IMR-90 (cell line): ENCODE measurements around the gene RNF32. TPM values are rescaled to one million over a fixed set of nuclear protein-coding genes. Genes with fewer than 3 reads are reported as not detected.

ENCODE experiments used
- ATAC-seq: fragments of 200-7000 bp; cut with Tn5 transposase; 2 replicates; pipeline ENCODE4 v1.9.1; 2020; ENCODE audit warnings: low read depth, mild to moderate bottlenecking, moderate library complexity
- BruUV-seq: library from RNA; stranded (reverse); fragments of 400-500 nt; replicated peaks from 2 replicates; lab custom pipeline; 2021; lab: Mats Ljungman, UMichigan
- CTCF ChIA-PET: fragments of 300-600 bp; formaldehyde crosslinking; extraction: SDS; loops from one replicate; lab custom pipeline; 2021; ENCODE audit warnings: antibody characterized with exemption; lab: Yijun Ruan, JAX
- POLR2A ChIA-PET: fragments of 300-600 bp; sonication (Branson Sonifier 250); formaldehyde crosslinking; loops from one replicate; lab custom pipeline; 2022; ENCODE audit warnings: antibody characterized with exemption; ENCODE audit not compliant: unreplicated experiment; lab: Charles Lee
- DNase-seq: peaks from one replicate; pipeline ENCODE4 v3.0.0; 2013
- H2AFZ ChIP-seq: replicated peaks from 2 replicates; pipeline ENCODE3; 2013; ENCODE audit warnings: low read length, mild to moderate bottlenecking; ENCODE audit not compliant: poor library complexity
- H2AK5ac ChIP-seq: 2 replicates; pipeline ENCODE4 v1.6.1; 2013; ENCODE audit warnings: low read depth, low read length, inconsistent platforms
- H2AK9ac ChIP-seq: replicated peaks from 2 replicates; pipeline ENCODE3; 2013; ENCODE audit warnings: mild to moderate bottlenecking, low read depth, low read length, moderate library complexity; ENCODE audit not compliant: poor library complexity
- H2BK120ac ChIP-seq: 2 replicates; pipeline ENCODE4 v1.6.1; 2013; ENCODE audit warnings: low read depth, low read length, inconsistent platforms
- H2BK15ac ChIP-seq: 3 replicates; pipeline ENCODE4 v1.6.1; 2013; ENCODE audit warnings: low read depth, low read length, inconsistent platforms
- H2BK20ac ChIP-seq: 2 replicates; pipeline ENCODE4 v1.6.1; 2013; ENCODE audit warnings: low read depth, mild to moderate bottlenecking, inconsistent platforms, low read length, moderate library complexity
- H2BK5ac ChIP-seq: 2 replicates; pipeline ENCODE4 v1.6.1; 2013; ENCODE audit warnings: mild to moderate bottlenecking, low read depth, low read length, inconsistent platforms; ENCODE audit not compliant: poor library complexity, severe bottlenecking
- H3K14ac ChIP-seq: replicated peaks from 2 replicates; pipeline ENCODE4 v1.6.1; 2013; ENCODE audit warnings: low read depth, low read length, inconsistent platforms
- H3K18ac ChIP-seq: 2 replicates; pipeline ENCODE4 v1.6.1; 2013; ENCODE audit warnings: low read depth, low read length, control low read depth
- H3K23ac ChIP-seq: 2 replicates; pipeline ENCODE4 v1.6.1; 2013; ENCODE audit warnings: low read depth, low read length, inconsistent platforms
- H3K27ac ChIP-seq: 2 replicates; pipeline ENCODE4 v1.5.1; 2013; ENCODE audit warnings: mild to moderate bottlenecking, control low read depth, low read length; ENCODE audit not compliant: insufficient read depth
- H3K27me3 ChIP-seq: 2 replicates; pipeline ENCODE4 v1.6.1; 2013; ENCODE audit warnings: low read length; ENCODE audit not compliant: control insufficient read depth, insufficient read depth
- H3K36me3 ChIP-seq: 2 replicates; pipeline ENCODE4 v1.6.1; 2013; ENCODE audit warnings: low read length, mixed read lengths; ENCODE audit not compliant: control insufficient read depth, insufficient read depth
- H3K4ac ChIP-seq: 2 replicates; pipeline ENCODE4 v1.6.1; 2013; ENCODE audit warnings: low read depth, low read length, inconsistent platforms
- H3K4me1 ChIP-seq: 2 replicates; pipeline ENCODE4 v1.6.1; 2013; ENCODE audit warnings: low read length, mixed read lengths; ENCODE audit not compliant: control insufficient read depth, insufficient read depth
- H3K4me2 ChIP-seq: 2 replicates; pipeline ENCODE4 v1.6.1; 2013; ENCODE audit warnings: low read depth, mild to moderate bottlenecking, control low read depth, low read length, moderate library complexity
- H3K4me3 ChIP-seq: 2 replicates; pipeline ENCODE4 v1.5.1; 2013; ENCODE audit warnings: low read depth, mild to moderate bottlenecking, control low read depth, low read length, moderate library complexity; ENCODE audit not compliant: insufficient read depth
- H3K56ac ChIP-seq: 2 replicates; pipeline ENCODE4 v1.6.1; 2013; ENCODE audit warnings: low read length, inconsistent platforms; ENCODE audit not compliant: insufficient read depth; ENCODE audit errors: extremely low read depth
- H3K79me1 ChIP-seq, 2 experiments: 2 replicates each; pipeline ENCODE4 v1.6.1; 2013; ENCODE audit warnings: low read length in 2 of 2, inconsistent platforms in 1 of 2, low read depth in 1 of 2
- H3K9ac ChIP-seq: 2 replicates; pipeline ENCODE4 v1.6.1; 2013; ENCODE audit warnings: low read depth, low read length, control low read depth
- H3K9me1 ChIP-seq: 2 replicates; pipeline ENCODE4 v1.6.1; 2013; ENCODE audit warnings: low read length, inconsistent platforms; ENCODE audit not compliant: insufficient read depth
- H3K9me3 ChIP-seq: 2 replicates; pipeline ENCODE4 v1.6.1; 2013; ENCODE audit warnings: low read length; ENCODE audit not compliant: control insufficient read depth, insufficient read depth
- H4K20me1 ChIP-seq: 2 replicates; pipeline ENCODE4 v1.6.1; 2013; ENCODE audit warnings: low read length, inconsistent platforms; ENCODE audit not compliant: insufficient read depth
- H4K5ac ChIP-seq: 2 replicates; pipeline ENCODE4 v1.6.1; 2013; ENCODE audit warnings: mild to moderate bottlenecking, low read depth, low read length, control low read depth
- H4K8ac ChIP-seq, 2 experiments: 2 replicates each; pipeline ENCODE4 v1.6.1; 2013; ENCODE audit warnings: low read depth in 2 of 2, low read length in 2 of 2, control low read depth in 1 of 2, inconsistent platforms in 1 of 2
- H4K91ac ChIP-seq: 2 replicates; pipeline ENCODE4 v1.6.1; 2013; ENCODE audit warnings: low read depth, low read length, inconsistent platforms; ENCODE audit not compliant: insufficient read depth
- CEBPB ChIP-seq: IDR thresholded peaks from 2 replicates; pipeline ENCODE4 v1.6.1; 2012; ENCODE audit warnings: low read depth, low read length, improper control_type of control experiment
- CHD1 ChIP-seq: IDR thresholded peaks from 2 replicates; pipeline ENCODE4 v1.6.1; 2012; ENCODE audit warnings: low read depth, low read length, improper control_type of control experiment
- FOS ChIP-seq: fragments of 150-350 bp; IDR thresholded peaks from 2 replicates; pipeline ENCODE4 v1.6.1; 2016; ENCODE audit warnings: low read depth, low read length
- MAFK ChIP-seq: IDR thresholded peaks from 2 replicates; pipeline ENCODE4 v1.6.1; 2012; ENCODE audit warnings: low read depth, low read length, improper control_type of control experiment
- MAZ ChIP-seq: IDR thresholded peaks from 2 replicates; pipeline ENCODE4 v1.6.1; 2012; ENCODE audit warnings: low read depth, mild to moderate bottlenecking, low read length, improper control_type of control experiment, moderate library complexity, borderline replicate concordance
- MXI1 ChIP-seq: IDR thresholded peaks from 2 replicates; pipeline ENCODE4 v1.6.1; 2012; ENCODE audit warnings: low read depth, mild to moderate bottlenecking, low read length, moderate library complexity, borderline replicate concordance
- NFE2L2 ChIP-seq: fragments of 150-350 bp; IDR thresholded peaks from 2 replicates; pipeline ENCODE4 v1.6.1; 2016; ENCODE audit warnings: low read depth, mild to moderate bottlenecking, low read length
- POLR2A ChIP-seq: IDR thresholded peaks from 2 replicates; pipeline ENCODE4 v1.6.1; 2012; ENCODE audit warnings: mild to moderate bottlenecking, low read depth, low read length
- RAD21 ChIP-seq: IDR thresholded peaks from 2 replicates; pipeline ENCODE4 v1.6.1; 2012; ENCODE audit warnings: low read length, improper control_type of control experiment
- RCOR1 ChIP-seq: IDR thresholded peaks from 2 replicates; pipeline ENCODE4 v1.6.1; 2012; ENCODE audit warnings: mild to moderate bottlenecking, low read length, improper control_type of control experiment; ENCODE audit not compliant: insufficient replicate concordance
- RFX5 ChIP-seq: IDR thresholded peaks from 2 replicates; pipeline ENCODE4 v1.8.0; 2012; ENCODE audit warnings: low read depth, mild to moderate bottlenecking, low read length, moderate library complexity
- WGBS, 2 experiments: methylation state at CpG; one replicate each; pipeline versions ENCODE4 v1.1.5 to v1.1.7; 2013; ENCODE audit warnings: missing lambda C conversion rate in 2 of 2; ENCODE audit not compliant: insufficient read length in 1 of 2; ENCODE audit errors: extremely low coverage in 2 of 2; 5-methylcytosine and 5-hydroxymethylcytosine counted together
- dilution Hi-C: fragments of 300-500 bp; cut with HindIII; formaldehyde crosslinking; loops from one replicate; pipeline ENCODE4 v1.14.3; 2018; ENCODE audit warnings: low sequenced_read_pairs; ENCODE audit not compliant: unreplicated experiment
- in situ Hi-C: fragments of 300-500 bp; cut with MboI; formaldehyde crosslinking; loops from 3 replicates; pipeline ENCODE4 v1.14.3; 2019; ENCODE audit warnings: low sequenced_read_pairs, inconsistent platforms, mixed read lengths
- intact Hi-C: fragments of 100-400 bp; cut with micrococcal nuclease; formaldehyde crosslinking; loops from 2 replicates; pipeline ENCODE4 v1.10.0; 2022
- polyA plus RNA-seq, 3 experiments: library from polyadenylated mRNA; depleted of rRNA; stranded (reverse); fragments of >200 nt; gene quantifications; 2 replicates each; pipeline ENCODE4 v1.2.3, GENCODE V29; 2012; ENCODE audit warnings: low replicate concordance in 1 of 3
- total RNA-seq: library from RNA; depleted of rRNA; stranded (reverse); fragments of >200 nt; gene quantifications from 2 replicates; pipeline ENCODE4 v1.2.3, GENCODE V29; 2012
- TF ChIP-seq, protein P1 (sequence below): fragments of 150-350 bp; IDR thresholded peaks from 2 replicates; pipeline ENCODE4 v1.6.1; 2016; ENCODE audit warnings: low read depth, mild to moderate bottlenecking, low read length, moderate library complexity, borderline replicate concordance
- TF ChIP-seq, protein P2 (sequence below): fragments of 150-350 bp; IDR thresholded peaks from 2 replicates; pipeline ENCODE4 v1.6.1; 2017; ENCODE audit warnings: mild to moderate bottlenecking, antibody characterized with exemption, low read length, low read depth

Gene RNF32
- total and polyA plus RNA-seq, 2 of the 4 experiments (the other 2 are of a cell fraction), result 0.36 to 0.63 TPM

DNA sequence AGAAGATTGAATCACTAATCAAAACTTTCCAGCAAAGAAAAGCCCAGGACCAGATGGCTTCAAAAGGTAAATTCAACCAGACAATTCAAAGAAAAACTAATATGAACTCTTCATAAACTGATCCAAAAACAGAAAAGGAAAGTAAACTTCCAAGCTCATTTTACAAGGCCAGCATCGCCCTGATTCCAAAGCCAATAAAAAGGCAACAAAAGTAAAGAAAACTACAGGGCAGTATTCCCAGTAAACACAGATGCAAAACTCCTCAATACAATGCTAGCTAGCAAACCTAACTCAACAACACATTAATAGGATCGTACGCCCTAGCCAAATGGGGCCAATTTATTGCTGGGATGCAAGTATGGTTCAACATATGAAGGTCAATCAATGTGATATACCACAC lies 53.1 kb downstream of the RNF32 start:
- POLR2A ChIA-PET, result no interaction called here
- no peaks in the 10 kb centered on the region for H4K20me1 ChIP-seq
- DNase-seq, result no peak
- no peak overlapping the region for H2AFZ ChIP-seq
- CTCF ChIA-PET, result no interaction called here
- intact Hi-C loops, result no loop called here
- H3K79me1 ChIP-seq, result no peaks in the 10 kb centered on the region
- no peak overlapping the region for H2BK15ac ChIP-seq
- no peak overlapping the region for H4K5ac ChIP-seq
- no peaks in the 10 kb centered on the region for H3K27me3 ChIP-seq
- no peak overlapping the region for H3K9ac ChIP-seq
- no peak overlapping the region for H2BK20ac ChIP-seq
- TF ChIP-seq POLR2A (no peak), RCOR1 (no peak), RAD21 (no peak), MXI1 (no peak), MAZ (no peak), RFX5 (no peak), FOS (no peak), MAFK (no peak), NFE2L2 (no peak), CHD1 (no peak), CEBPB (no peak)
- TF ChIP-seq, protein P1, sequence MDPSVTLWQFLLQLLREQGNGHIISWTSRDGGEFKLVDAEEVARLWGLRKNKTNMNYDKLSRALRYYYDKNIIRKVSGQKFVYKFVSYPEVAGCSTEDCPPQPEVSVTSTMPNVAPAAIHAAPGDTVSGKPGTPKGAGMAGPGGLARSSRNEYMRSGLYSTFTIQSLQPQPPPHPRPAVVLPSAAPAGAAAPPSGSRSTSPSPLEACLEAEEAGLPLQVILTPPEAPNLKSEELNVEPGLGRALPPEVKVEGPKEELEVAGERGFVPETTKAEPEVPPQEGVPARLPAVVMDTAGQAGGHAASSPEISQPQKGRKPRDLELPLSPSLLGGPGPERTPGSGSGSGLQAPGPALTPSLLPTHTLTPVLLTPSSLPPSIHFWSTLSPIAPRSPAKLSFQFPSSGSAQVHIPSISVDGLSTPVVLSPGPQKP, result no peak
- TF ChIP-seq, protein P2, sequence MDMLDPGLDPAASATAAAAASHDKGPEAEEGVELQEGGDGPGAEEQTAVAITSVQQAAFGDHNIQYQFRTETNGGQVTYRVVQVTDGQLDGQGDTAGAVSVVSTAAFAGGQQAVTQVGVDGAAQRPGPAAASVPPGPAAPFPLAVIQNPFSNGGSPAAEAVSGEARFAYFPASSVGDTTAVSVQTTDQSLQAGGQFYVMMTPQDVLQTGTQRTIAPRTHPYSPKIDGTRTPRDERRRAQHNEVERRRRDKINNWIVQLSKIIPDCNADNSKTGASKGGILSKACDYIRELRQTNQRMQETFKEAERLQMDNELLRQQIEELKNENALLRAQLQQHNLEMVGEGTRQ, result no peak
- no peak for ATAC-seq
- in situ Hi-C loops, result no loop called here
- H3K56ac ChIP-seq, result no peak overlapping the region
- H2BK120ac ChIP-seq, result no peak overlapping the region
- no peak overlapping the region for H3K4ac ChIP-seq
- no peak overlapping the region for H3K27ac ChIP-seq
- BruUV-seq, result no TSS peak
- no peak overlapping the region for H3K18ac ChIP-seq
- H3K14ac ChIP-seq, result no peak overlapping the region
- H3K23ac ChIP-seq, result no peak overlapping the region
- H3K9me3 ChIP-seq, result peaks cover 2% of the 10 kb centered on the region
- peaks cover 2% of the 10 kb centered on the region; the same call in 1 of the 2 replicates for H3K9me1 ChIP-seq
- no peaks in the 10 kb centered on the region for H3K36me3 ChIP-seq
- no peaks in the 10 kb centered on the region for H3K4me1 ChIP-seq
- no peak overlapping the region for H2AK9ac ChIP-seq
- no peak overlapping the region for H2BK5ac ChIP-seq
- no peak overlapping the region for H3K4me3 ChIP-seq
- H4K8ac ChIP-seq, result no peak overlapping the region
- no peak overlapping the region for H4K91ac ChIP-seq
- H3K4me2 ChIP-seq, result no peak overlapping the region
- WGBS, 2 experiments, result 100% methylated on average over 1 of the region's 3 CpGs; no CpG with 5 or more reads in 1 of the 2 experiments
- dilution Hi-C loops, result no loop called here
- no peak overlapping the region for H2AK5ac ChIP-seq
